Jurkat, Clone E6-1 (cell line): Measurements from ENCODE around the gene HS6ST2. TPM values are rescaled to one million over a fixed set of nuclear protein-coding genes. Genes with fewer than 3 reads are reported as not detected.
"Not testable (repeated sequence)": the region's sequence is repeated elsewhere in the genome, so short reads cannot be mapped to it uniquely, and the experiment has no call there.

Experiments
- DNase-seq: peaks from one replicate; pipeline ENCODE4 v3.0.0-alpha.2; 2011; ENCODE audit warnings: low read depth, low spot score
- H3K4me3 ChIP-seq: 2 replicates; pipeline ENCODE4 v1.5.1; 2011; ENCODE audit warnings: mild to moderate bottlenecking, low read length, control low read depth, moderate library complexity
- polyA plus RNA-seq: library from polyadenylated mRNA; unstranded; fragments of >200 nt; gene quantifications from one replicate; pipeline ENCODE4 v1.2.1, GENCODE V29; 2012; ENCODE audit warnings: missing spikeins; ENCODE audit not compliant: insufficient read length, insufficient read depth

The HS6ST2 gene
- polyA plus RNA-seq: not detected

GRCh38 chrX:132958091-132958703 lies at the start of gene HS6ST2:
Gene HS6ST2, minus strand, starts transcription at chrX:132958629.
- H3K4me3 ChIP-seq: no peak within 1 kb of the TSS
- DNase-seq: no peak

DNA sequence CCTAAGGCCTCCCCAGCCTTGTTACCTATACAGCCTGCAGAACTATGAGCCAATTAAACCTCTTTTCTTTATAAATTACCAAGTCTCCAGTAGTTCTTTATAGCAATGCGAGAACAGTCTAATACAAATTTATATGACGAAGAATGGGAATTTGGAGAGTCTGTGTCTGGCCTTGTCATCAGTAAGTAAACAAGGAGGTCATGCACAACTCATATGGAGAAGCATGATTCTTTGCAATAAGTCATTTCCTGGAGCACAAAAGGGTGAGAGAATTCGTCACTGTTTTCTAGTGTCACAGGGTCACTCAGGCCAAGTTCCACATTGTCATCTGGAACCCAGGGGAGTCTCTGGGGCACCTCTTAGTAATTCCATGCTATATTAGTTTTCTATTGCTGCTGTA lies 49.0 kb upstream of the HS6ST2 start:
- H3K4me3 ChIP-seq: no peak overlapping the region
- DNase-seq: no peak

GRCh38 chrX:133005616-133006015 lies 47.2 kb upstream of the HS6ST2 start:
- no peak overlapping the region for H3K4me3 ChIP-seq
- DNase-seq: no peak

DNA sequence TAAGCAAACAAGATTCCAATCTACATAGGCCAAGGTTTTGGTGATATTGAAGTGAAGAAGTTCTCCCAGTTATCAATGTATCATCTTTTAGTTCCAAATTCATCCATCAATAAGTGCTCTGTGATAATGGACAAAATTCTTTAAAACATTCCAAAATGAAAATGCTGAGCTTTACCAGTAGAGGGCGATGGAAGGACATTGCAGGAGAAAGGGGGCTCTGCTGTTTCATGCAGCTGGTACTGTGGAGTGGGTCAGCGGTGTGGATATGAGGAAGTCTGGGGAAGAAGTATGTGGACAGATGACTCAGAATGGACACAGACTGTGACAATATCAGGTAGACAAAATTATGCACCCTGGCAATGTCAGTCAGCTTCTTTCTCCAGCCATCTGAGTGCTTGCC lies 46.6 kb upstream of the HS6ST2 start:
- no peak for DNase-seq
- H3K4me3 ChIP-seq: no peak overlapping the region

DNA sequence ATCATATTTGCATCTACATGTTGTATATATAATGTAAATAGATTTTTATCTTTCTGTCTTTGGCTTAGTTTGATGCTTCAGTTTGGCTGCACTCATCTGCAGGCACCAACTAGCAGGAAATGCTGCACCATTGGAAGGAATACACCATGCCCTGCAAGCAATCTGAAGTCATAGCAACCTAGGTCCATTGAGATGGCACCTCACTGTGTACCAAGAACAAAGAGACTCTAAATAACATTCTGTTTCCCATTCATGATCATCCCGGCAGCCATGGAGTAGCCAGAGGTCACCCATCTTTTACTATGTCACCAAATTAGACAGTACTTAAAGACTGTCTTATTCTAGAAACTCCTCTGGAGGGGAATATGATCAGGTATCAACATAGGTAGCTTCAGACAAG lies 40.8 kb upstream of the HS6ST2 start:
- no peak overlapping the region for H3K4me3 ChIP-seq
- no peak for DNase-seq

- H3K4me3 ChIP-seq: no peak overlapping the region
- DNase-seq: no peak
Observed at GRCh38 chrX:132990835-132991234, 32.4 kb upstream of the HS6ST2 start.

- DNase-seq: no peak
- no peak overlapping the region for H3K4me3 ChIP-seq
Observed at GRCh38 chrX:132986556-132986955, 28.1 kb upstream of the HS6ST2 start.

- no peak for DNase-seq
- H3K4me3 ChIP-seq: no peak overlapping the region
Observed at GRCh38 chrX:132984058-132984650, 25.7 kb upstream of the HS6ST2 start.

- no peak overlapping the region for H3K4me3 ChIP-seq
Observed at GRCh38 chrX:132983496-132983895, 25.1 kb upstream of the HS6ST2 start.

DNA sequence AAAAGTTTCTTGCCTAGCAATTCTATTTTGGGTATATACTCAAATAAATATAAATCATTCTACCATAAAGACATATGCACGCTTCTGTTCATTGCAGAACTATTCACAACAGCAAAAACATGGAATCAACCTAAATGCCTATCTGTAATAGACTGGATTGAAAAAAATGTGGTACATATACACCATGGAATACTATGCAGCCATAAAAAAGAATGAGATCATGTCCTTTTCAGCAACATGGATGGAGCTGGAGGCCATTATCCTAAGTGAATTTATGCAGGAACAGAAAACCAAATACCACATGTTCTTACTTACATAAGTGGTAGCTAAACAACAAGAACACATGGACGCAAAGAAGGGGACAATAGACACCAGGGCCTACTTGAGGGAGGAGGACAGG lies 21.6 kb upstream of the HS6ST2 start:
- not testable (repeated sequence) for H3K4me3 ChIP-seq, DNase-seq

More at GRCh38 chrX:132983496-132983895, 25.1 kb upstream of the HS6ST2 start:
- DNase-seq: no peak

- DNase-seq: no peak
- no peak overlapping the region for H3K4me3 ChIP-seq
Observed at GRCh38 chrX:132968296-132968949, 10.0 kb upstream of the HS6ST2 start.

GRCh38 chrX:132967049-132967448 lies 8.6 kb upstream of the HS6ST2 start:
- DNase-seq: no peak
- no peak overlapping the region for H3K4me3 ChIP-seq

GRCh38 chrX:132965461-132965860 lies 7.0 kb upstream of the HS6ST2 start:
- no peak for DNase-seq
- H3K4me3 ChIP-seq: no peak overlapping the region

DNA sequence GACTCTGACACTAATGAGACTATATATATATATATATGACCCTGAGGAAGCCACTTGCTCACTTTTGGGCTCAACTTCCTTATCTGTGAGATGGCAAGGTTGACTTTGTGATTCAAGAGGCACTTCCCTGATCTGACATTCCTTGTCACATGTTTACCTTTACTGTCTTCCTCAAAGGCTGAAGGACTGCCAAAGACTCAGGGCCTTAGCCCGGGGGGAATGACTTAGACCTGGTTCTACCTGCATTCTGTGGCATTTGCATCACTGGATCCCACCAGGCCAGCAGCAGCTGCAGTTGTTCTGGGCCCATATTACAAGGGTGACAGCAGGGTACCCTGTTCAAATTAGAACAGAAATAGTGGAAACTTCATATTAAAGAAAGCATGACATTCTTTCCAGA lies 3.1 kb upstream of the HS6ST2 start:
- no peak for DNase-seq
- no peak overlapping the region for H3K4me3 ChIP-seq

- H3K4me3 ChIP-seq: no peak overlapping the region
- DNase-seq: no peak
Observed at GRCh38 chrX:132957211-132958090, 978 bp downstream of the HS6ST2 start.

DNA sequence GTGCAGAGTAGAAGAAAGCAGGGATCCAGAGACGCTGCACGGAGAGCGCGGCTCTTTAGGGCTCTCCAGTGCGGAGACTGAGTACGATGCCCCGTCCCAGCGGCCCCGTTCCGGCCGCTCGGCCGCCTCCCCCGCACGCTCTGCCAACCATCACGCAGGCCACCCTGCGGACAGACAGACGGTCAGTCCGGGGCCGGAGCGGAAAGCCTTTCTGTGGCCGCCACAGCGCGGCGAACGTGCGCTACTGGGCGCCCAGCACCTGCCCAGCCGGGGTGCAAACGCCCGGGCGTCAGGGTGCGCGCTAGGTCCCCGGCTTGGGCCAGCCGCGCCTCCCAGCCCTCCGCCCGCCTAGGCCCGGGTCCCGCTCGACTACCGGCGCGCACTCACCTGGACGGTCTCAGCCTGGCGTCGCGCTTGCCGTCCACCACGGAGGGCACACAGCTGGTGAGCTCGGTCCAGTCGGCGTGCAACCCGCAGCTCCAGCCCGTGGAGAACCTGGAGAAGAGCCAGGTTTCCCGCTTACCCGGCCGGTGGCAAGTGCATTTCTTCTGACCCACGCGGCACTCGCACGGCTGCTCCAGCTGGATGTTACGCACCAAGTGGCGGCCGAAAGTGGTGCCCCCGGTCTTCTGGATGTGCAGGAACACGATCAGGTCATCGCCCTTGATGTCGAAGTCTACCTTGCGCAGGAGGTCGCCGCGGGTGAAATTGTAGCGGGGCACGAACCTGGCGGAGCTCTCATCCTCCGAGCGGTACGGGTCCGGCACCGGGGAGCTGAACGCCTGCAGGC lies 1.8 kb downstream of the HS6ST2 start:
- no peak overlapping the region for H3K4me3 ChIP-seq

DNA sequence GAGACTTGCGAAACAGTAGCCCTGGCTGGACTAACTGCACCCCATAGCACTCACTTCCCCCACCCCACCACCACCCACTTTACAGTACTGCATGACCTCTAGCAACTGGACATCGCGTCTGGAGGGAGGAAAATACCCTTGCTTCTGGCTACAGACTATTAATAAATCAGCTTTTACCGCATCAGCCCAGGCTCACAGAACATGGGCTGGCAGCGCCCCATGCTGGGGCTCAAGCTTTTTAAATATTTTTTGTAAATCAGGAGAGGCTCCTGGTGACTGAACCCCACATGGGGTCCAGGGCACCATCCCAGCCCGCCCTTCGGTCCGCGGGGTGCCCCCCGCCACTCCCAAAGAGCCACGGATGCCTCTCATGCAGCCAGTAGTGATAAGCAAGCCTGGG lies 2.7 kb downstream of the HS6ST2 start:
- H3K4me3 ChIP-seq: no peak overlapping the region

More for the DNA sequence above, 1.8 kb downstream of the HS6ST2 start:
- DNase-seq: no peak

DNA sequence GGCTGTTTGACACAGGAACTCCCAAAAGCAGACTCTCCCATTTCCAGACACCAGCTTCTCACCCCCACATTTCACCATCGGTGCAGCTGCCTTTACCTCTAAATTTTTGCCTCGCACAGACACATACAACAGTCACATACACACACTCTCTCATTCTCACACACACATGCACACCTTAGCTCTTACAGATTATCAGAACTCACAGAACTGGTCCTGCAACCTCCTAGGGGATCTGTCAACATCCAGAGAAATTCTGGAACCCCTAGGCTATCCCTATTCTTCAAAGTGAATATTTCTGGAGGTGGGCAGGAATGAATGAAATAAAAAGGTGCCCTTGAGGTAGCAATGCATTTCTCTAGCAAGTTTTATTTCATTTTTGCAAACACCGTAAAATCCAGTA lies 4.1 kb downstream of the HS6ST2 start:
- H3K4me3 ChIP-seq: no peak overlapping the region
- no peak for DNase-seq

More for the DNA sequence above, 2.7 kb downstream of the HS6ST2 start:
- DNase-seq: no peak

GRCh38 chrX:132953354-132953753 lies 5.1 kb downstream of the HS6ST2 start:
- no peak for DNase-seq
- H3K4me3 ChIP-seq: no peak overlapping the region
